Ishikawa (cell line): ENCODE results near the gene CACNA2D4.

Source experiments
- CEBPB ChIP-seq: IDR thresholded peaks from 2 replicates; pipeline ENCODE4 v1.6.1; 2012
- FOXM1 ChIP-seq: IDR thresholded peaks from 2 replicates; pipeline ENCODE4 v1.6.1; 2012; ENCODE audit warnings: low read depth, borderline replicate concordance
- MAX ChIP-seq: IDR thresholded peaks from 2 replicates; pipeline ENCODE4 v1.6.1; 2012
- REST ChIP-seq: IDR thresholded peaks from 2 replicates; pipeline ENCODE4 v1.6.1; 2012; ENCODE audit warnings: low read depth, mild to moderate bottlenecking
- TAF1 ChIP-seq: IDR thresholded peaks from 2 replicates; pipeline ENCODE4 v1.6.1; 2012; ENCODE audit warnings: low read depth, mild to moderate bottlenecking
- YY1 ChIP-seq: IDR thresholded peaks from 2 replicates; pipeline ENCODE4 v1.6.1; 2012; ENCODE audit warnings: low read depth
- ZBTB7A ChIP-seq: IDR thresholded peaks from 2 replicates; pipeline ENCODE4 v1.6.1; 2012; ENCODE audit warnings: low read depth

GRCh38 chr12:1835211-1836131 is 83.0 kb downstream of the CACNA2D4 start:
- TF ChIP-seq REST (no peak), YY1 (no peak), TAF1 (no peak), FOXM1 (no peak), CEBPB (no peak), MAX (no peak), ZBTB7A (no peak)
